Lung (tissue), 12 donors: Measurements from ENCODE around the gene KLHL36. TPM values are rescaled to one million over a fixed set of nuclear protein-coding genes. Genes with fewer than 3 reads are reported as not detected.
A peak's percentile ranks its signal among the peaks of the same experiment; 100 is the strongest.

ENCODE experiments used
- ATAC-seq: fragments of 200-7000 bp; cut with Tn5 transposase; one replicate; pipeline ENCODE4 v1.9.1; 2020; ENCODE audit warnings: moderate number of reproducible peaks; ENCODE audit not compliant: insufficient read depth, low FRiP score
- DNase-seq, 3 donors: peaks; one replicate each; pipeline ENCODE4 v3.0.0-alpha.2; 2013 to 2017
- H3K27ac ChIP-seq, 2 donors: one replicate each; pipeline ENCODE4 v1.5.1; 2013; ENCODE audit warnings: mild to moderate bottlenecking in 2 of 2, moderate library complexity in 2 of 2, control low read depth in 1 of 2, inconsistent platforms in 1 of 2, low read depth in 1 of 2, low read length in 1 of 2
- H3K27me3 ChIP-seq, 3 donors: one replicate each; pipeline ENCODE4 v1.5.1; 2013; ENCODE audit warnings: low read length in 2 of 3; ENCODE audit not compliant: control insufficient read depth in 3 of 3, insufficient read depth in 3 of 3
- H3K36me3 ChIP-seq, 4 donors: one replicate each; pipeline ENCODE4 v1.5.1; 2013; ENCODE audit warnings: low read length in 4 of 4, mild to moderate bottlenecking in 1 of 4, moderate library complexity in 1 of 4; ENCODE audit not compliant: control insufficient read depth in 4 of 4, insufficient read depth in 4 of 4
- H3K4me1 ChIP-seq, 5 donors: one replicate each; pipeline ENCODE4 v1.5.1; 2013; ENCODE audit warnings: low read length in 5 of 5, mild to moderate bottlenecking in 2 of 5, moderate library complexity in 1 of 5; ENCODE audit not compliant: control insufficient read depth in 5 of 5, insufficient read depth in 5 of 5
- H3K4me3 ChIP-seq: one replicate; pipeline ENCODE4 v1.5.1; 2013; ENCODE audit warnings: mild to moderate bottlenecking, control low read depth, moderate library complexity
- H3K9ac ChIP-seq, 2 donors: one replicate each; pipeline ENCODE4 v1.5.1; 2013; ENCODE audit warnings: low read length in 2 of 2, control low read depth in 1 of 2; ENCODE audit not compliant: insufficient read depth in 1 of 2
- H3K9me3 ChIP-seq, 4 donors: one replicate each; pipeline ENCODE4 v1.5.1; 2013; ENCODE audit warnings: low read length in 3 of 4, mild to moderate bottlenecking in 1 of 4, moderate library complexity in 1 of 4; ENCODE audit not compliant: control insufficient read depth in 4 of 4, insufficient read depth in 3 of 4
- CTCF ChIP-seq: IDR thresholded peaks from 2 replicates; pipeline ENCODE4 v1.5.1; 2012; ENCODE audit warnings: mild to moderate bottlenecking; ENCODE audit errors: control extremely low read depth, extremely low read depth
- WGBS, 2 donors: extraction: QIAGEN DNeasy Blood & Tissue Kit; methylation state at CpG; one replicate each; pipeline ENCODE4 v1.1.7; 2013; 5-methylcytosine and 5-hydroxymethylcytosine counted together
- polyA plus RNA-seq, 2 donors: library from polyadenylated mRNA; stranded (reverse); fragments of 200-250 nt; gene quantifications; one replicate each; pipeline ENCODE4 v1.2.1, GENCODE V29; 2013
- total RNA-seq, 2 donors: library from RNA; depleted of rRNA in 1 of 2; stranded (reverse); fragments of >200 nt in 1 of 2; gene quantifications; one replicate each; pipeline ENCODE4 v1.2.1, GENCODE V29; 2014 to 2021
- donor health status: control.
- donor health status: control.
- donor health status: Bipolar disorder and iron deficiency.
- donor health status: healthy.
- donor health status: DM: yes; HTN: yes; CAD: no.

Gene KLHL36
- total and polyA plus RNA-seq, 4 donors: 18.1 to 52.7 (median 32.3) TPM

DNA sequence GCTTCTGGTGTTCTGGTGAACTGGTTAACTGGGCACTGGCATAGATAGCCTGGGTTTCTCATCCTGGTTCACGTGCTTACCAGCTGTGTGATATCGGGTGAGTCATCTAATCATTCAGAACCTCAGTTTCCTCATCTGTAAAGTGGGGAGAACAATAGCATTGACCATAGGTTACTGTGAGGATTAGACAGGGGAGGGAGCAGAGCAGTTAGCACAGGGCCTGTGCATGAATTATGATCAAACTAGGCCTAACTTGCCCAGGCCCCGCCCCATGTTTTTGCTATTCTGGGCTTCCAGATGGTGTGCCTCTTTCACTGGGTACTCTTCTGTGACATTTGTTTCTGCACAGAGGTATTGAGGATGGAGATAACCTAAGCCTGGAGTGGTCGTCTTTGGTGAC lies 4.6 kb upstream of the KLHL36 start:
- TF ChIP-seq CTCF: no peak
- Histone ChIP-seq H3K36me3 (no peaks in the 10 kb centered on the region), H3K9me3 (no peaks in the 10 kb centered on the region), H3K27me3 (peaks cover 0 to 3% (median 0%) of the 10 kb centered on the region in 3 donors), H3K27ac (peak overlapping the region in 1 of 2 donors; percentile 17), H3K4me3 (no peak overlapping the region), H3K4me1 (peaks cover 0 to 11% (median 3%) of the 10 kb centered on the region in 5 donors), H3K9ac (no peak overlapping the region)
- ATAC-seq (no peak), DNase-seq (no peak)
- 80 to 85% methylated on average over 4 of the region's 4 CpGs for WGBS, 2 donors

GRCh38 chr16:84648595-84649510 lies 542 bp downstream of the KLHL36 start:
- Histone ChIP-seq H3K4me3 (peak overlapping the region; percentile 84), H3K4me1 (peaks cover 0 to 6% (median 5%) of the 10 kb centered on the region in 5 donors), H3K36me3 (peaks cover 3 to 13% (median 6%) of the 10 kb centered on the region in 4 donors), H3K27ac (peak overlapping the region; percentile 85 to 86), H3K27me3 (no peaks in the 10 kb centered on the region), H3K9ac (peak overlapping the region in 1 of 2 donors; percentile 21), H3K9me3 (no peaks in the 10 kb centered on the region)
- WGBS, 2 donors: 3 to 7% methylated on average over 58 to 96 of the region's 96 CpGs
- TF ChIP-seq CTCF: no peak
- ATAC-seq (peak; percentile 54), DNase-seq (peak in 2 of 3 donors; percentile 28 to 36)

GRCh38 chr16:84649511-84649861 lies 1.2 kb downstream of the KLHL36 start:
- H3K4me3 ChIP-seq: peak overlapping the region; percentile 84
- H3K27ac ChIP-seq: peak overlapping the region; percentile 85 to 86
- DNase-seq: no peak

More at GRCh38 chr16:84649511-84649861, 1.2 kb downstream of the KLHL36 start:
- H3K4me1 ChIP-seq: peaks cover 0 to 6% (median 5%) of the 10 kb centered on the region in 5 donors
- TF ChIP-seq CTCF: no peak
- no peak for ATAC-seq
- H3K36me3 ChIP-seq: peaks cover 6 to 14% (median 7%) of the 10 kb centered on the region in 4 donors
- WGBS, 2 donors: 60 to 78% methylated on average over 11 of the region's 11 CpGs
- H3K9me3 ChIP-seq: no peaks in the 10 kb centered on the region
- peak overlapping the region in 1 of 2 donors; percentile 21 for H3K9ac ChIP-seq
- no peaks in the 10 kb centered on the region for H3K27me3 ChIP-seq
